Activated gamma-delta T cell treated with anti-CD3 and anti-CD28 coated beads, Interleukin-2, amount 50 U/mL, for 16 hours (primary cell): Measurements from ENCODE around the gene STX5.
"Not testable (repeated sequence)": the region's sequence is repeated elsewhere in the genome, so short reads cannot be mapped to it uniquely, and the experiment has no call there.

Source experiments
- DNase-seq: peaks from one replicate; pipeline ENCODE4 v3.0.0-alpha.2; 2020; ENCODE audit warnings: low read depth

The STX5 gene

DNA sequence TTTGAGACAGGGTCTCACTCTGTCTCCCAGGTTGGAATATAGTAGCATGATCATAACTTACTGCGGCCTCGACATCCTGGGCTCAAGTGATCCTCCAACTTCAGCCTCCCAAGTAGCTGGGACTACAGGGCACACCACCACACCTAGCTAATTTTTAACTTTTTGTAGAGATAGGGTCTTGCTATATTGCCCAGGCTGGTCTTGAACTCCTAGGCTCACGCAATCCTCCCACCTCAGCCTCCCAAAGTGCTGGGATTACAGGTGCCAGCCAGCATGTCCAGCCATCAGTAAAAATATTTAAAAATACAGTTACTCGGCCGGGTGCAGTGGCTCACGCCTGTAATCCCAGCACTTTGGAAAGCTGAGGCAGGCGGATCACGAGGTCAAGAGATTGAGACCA lies 3.7 kb downstream of the STX5 start:
- not testable (repeated sequence) for DNase-seq

DNA sequence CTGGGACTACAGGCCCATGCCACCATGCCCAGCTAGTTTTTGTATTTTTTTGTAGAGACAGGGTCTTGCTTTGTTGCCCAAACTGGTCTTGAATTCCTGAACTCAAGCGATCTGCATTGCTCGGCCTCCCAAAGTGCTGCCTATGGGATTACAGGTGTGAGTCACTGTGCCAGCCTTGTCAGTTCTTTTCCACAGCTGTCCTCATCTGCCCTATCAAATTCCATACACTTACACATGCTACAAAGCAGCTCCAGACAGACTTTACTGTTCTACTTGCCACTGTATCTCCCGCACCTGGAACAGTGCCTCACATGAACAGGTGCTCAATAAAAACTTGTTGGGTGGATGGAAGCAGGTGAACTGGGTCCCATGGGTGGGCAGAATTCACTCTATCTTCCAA lies 8.2 kb downstream of the STX5 start:
- DNase-seq, result no peak

DNA sequence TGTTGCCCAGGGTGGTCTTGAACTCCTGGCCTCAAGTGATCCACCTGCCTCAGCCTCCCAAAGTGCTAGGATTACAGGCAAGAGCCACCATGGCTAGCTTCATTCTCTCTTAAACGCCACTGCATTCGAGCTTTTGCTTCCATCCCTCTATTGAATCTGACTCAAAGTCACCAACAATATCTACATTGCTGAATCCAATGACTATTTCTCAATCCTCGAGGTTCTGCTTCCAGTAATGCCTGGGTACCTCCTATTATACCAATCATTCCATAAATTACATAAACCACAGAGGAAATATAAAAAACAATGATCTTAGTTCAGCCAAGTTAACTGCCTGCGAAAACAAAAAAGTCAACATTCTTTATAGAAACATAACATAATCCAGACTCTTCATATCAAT lies 14.7 kb downstream of the STX5 start:
- no peak for DNase-seq

DNA sequence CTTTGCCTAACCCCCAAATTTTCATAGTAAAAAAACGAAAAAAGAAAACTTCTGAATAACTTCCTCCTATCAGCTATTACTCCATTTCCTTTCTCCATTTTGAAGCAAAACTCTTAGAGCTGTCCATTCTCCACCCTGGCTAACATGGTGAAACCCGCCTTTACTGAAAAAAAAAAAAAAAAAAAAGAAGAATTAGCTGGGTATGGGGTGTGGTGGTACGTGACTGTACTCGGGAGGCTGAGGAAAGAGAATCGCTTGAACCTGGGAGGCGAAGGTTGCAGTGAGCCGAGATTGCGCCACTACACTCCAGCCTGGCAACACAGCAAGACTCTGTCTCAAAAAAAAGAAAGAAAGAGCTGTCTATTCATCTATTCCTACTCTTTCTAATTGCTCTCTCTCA lies 15.3 kb downstream of the STX5 start:
- DNase-seq, result no peak

GRCh38 chr11:62811659-62812058 lies 20.2 kb downstream of the STX5 start:
- DNase-seq, result no peak

- DNase-seq, result no peak
These were observed 21.1 kb downstream of the STX5 start for GRCh38 chr11:62810748-62811147.

DNA sequence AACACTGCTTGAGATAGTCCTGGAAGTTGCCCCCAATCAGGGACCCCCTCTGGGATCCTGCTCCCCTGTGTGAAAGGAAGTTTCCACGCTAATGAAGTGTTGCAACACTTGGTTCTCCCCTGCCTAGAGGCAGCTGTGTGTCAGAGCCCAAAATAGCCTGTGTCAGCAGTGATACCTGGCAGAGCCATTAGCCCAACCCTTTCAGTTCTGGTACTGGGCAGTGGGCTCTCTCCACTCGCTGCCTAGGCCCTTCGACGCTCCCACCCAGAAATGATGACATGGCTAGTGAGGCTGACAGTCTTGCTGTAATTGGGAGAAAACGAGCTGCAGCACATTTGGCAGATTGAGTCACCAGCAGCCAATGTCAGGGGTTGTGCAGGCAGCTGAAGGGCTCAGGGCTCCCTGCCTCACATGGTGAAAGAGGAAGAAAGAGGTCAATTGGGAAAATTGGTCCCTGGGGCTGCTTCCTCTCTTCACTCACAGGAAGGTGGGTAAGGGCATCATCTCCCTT lies 25.2 kb downstream of the STX5 start:
- DNase-seq, result no peak

DNA sequence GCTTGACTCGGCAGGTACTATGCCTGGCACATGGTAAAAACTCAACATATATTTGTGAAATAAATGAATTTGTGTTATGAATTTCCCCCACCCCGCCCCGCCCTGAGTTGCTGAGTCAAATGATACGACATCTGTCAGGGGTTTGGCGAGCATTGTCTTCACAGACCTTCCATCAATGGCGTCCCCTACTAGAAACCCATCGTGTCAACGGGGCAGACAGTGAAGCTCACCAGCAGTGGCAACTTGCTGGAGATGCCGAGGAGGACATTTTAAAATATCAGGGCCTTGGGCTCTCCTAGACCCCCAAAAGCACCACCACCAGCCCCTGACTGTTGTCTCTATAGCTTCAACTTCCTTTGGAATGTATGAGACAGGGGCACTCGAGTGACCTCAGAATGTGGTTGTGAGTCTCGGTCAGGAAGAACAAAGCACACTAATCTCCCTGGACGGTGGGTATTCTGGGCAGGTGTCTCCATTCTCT lies 25.9 kb downstream of the STX5 start:
- no peak for DNase-seq

GRCh38 chr11:62805076-62805892 lies 26.6 kb downstream of the STX5 start, which contains the start of gene NXF1:
Gene NXF1, minus strand, starts transcription at chr11:62805440. Its CDS starts 84 bp downstream, at chr11:62805356.
- DNase-seq, result peak; percentile 93

- no peak for DNase-seq
These were observed 27.4 kb downstream of the STX5 start for GRCh38 chr11:62804310-62805075.

- DNase-seq, result no peak
These were observed 30.8 kb downstream of the STX5 start for GRCh38 chr11:62801071-62801470.

DNA sequence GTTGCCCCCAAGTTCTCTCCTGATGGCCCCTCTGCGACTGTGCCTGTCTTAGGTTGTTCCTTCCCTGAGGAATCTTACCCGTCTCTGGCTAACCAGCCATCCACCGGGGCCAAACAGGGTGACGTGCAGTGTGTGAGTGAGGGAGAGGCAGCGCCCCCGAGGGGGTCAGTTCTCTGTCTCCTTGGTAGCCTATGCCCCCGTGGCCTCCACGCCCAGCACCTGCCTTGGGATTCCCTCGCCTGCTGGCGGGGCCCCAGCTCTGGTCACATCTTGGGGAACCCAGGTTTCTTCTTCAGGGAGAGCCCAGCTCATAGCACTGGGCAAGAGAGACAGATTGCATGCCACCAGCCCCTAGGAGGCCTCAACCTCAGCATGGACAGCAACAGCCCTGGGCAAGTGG lies 32.4 kb downstream of the STX5 start:
- DNase-seq, result no peak

DNA sequence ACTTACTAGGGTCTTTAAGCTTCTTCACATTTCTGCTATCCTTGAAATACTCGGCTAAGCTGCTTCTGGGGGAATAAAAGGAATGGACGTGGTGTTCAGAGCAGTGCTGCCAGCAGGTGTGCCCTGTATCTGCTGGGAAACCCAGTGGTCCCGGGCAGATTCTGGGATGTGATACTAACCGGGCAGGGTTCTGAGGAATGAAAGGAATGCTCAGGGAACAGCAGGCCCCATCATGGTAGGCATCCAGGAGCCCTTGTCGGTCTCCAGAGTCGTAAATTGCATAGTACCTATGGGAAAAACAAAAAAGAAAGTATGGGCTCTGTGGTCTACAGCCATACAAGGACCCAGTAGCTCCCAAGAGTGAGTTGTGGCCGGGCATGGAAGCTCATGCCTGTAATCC lies 35.6 kb downstream of the STX5 start:
- no peak for DNase-seq

DNA sequence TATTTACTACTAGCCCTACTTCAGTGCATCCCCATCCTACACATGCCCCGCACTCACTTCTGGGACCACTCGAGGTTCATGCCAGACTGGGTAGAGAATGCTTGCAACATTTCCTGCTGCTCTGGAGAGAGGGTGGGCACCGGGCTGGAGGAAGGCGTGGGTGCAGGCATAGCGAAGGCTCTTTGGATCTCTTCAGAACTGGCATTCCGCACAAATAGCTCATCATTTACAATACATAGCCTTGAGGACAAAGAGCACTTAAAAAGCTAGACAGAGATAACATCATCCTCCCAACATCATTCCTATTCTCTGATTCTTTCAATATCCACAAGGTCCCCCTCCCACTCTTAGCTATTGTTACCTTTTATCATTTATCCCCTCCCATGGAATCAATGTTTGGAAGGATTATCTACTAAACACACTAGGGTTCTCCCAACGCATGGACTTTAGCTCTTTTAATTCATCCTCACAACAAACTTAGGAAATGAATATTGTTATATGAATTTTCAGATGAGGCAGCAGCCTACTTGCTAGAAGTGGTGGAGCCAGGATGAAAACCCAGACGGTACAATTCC lies 37.6 kb downstream of the STX5 start:
- no peak for DNase-seq

DNA sequence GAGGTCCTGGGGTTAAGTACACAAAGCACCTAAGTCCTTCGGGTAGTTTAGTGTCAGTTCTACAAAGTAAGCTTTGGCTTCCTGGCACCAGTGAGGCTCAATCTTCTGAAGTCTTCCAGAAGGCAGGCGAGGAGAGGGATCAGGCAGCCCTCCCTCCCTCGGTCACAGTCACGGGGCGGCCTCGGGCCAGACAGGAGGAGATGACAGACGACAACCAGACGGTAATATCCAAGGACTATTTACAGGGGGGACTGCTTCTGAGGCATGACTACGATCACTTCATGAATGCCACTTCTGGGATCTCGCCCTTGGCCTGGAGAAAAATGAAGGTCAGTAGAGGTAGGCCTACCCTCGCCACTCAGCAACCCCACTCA lies 39.7 kb downstream of the STX5 start:
- DNase-seq, result no peak

- peak; percentile 86 for DNase-seq
These were observed 40.2 kb downstream of the STX5 start, which contains the start of gene TMEM223 for GRCh38 chr11:62791501-62792201. Gene TMEM223, minus strand, starts transcription at chr11:62792006. Its CDS starts 12 bp downstream, at chr11:62791994.

GRCh38 chr11:62789576-62789975 lies 42.3 kb downstream of the STX5 start:
- no peak for DNase-seq

GRCh38 chr11:62788991-62789390 lies 42.9 kb downstream of the STX5 start:
- DNase-seq, result no peak

DNA sequence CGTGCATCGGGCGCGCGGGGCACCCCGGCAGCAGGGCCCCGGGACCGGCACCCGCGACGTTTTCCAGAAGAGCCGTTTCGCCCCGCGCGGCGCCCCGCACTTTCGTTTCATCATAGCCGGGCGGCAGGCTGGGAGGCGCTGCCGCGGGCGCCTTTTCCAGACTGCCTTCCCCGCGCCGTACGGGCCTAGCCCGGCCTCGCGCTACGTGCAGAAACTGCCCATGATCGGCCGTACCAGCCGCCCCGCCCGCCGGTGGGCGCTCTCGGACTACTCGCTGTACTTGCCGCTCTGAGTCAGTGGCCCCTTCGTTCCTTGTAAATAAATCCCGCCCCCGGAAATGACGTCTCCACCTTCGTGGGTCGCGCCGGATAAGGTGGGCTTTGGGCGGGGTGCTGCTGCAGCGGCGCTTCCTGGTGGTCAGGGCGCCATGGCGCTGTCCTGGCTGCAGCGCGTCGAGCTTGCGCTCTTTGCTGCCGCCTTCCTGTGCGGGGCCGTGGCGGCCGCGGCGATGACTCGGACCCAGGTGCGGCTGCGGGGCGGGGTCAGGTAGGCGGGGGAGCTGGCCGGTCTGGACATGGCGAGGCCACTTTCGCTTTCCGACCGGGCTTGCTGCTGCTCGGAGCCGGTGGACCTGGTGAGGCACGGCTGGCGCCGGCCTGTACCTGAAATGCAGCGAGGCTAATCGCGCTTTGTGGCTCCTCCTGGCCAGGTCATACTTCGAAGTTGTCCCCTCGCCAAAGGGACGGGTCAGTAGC lies 44.7 kb downstream of the STX5 start, which contains the start of gene TMEM179B:
Gene TMEM179B, plus strand, starts transcription at position 398 of the 755 bp plus-strand sequence. Its CDS starts 30 bp downstream, at position 428.
- DNase-seq, result peak; percentile 98

DNA sequence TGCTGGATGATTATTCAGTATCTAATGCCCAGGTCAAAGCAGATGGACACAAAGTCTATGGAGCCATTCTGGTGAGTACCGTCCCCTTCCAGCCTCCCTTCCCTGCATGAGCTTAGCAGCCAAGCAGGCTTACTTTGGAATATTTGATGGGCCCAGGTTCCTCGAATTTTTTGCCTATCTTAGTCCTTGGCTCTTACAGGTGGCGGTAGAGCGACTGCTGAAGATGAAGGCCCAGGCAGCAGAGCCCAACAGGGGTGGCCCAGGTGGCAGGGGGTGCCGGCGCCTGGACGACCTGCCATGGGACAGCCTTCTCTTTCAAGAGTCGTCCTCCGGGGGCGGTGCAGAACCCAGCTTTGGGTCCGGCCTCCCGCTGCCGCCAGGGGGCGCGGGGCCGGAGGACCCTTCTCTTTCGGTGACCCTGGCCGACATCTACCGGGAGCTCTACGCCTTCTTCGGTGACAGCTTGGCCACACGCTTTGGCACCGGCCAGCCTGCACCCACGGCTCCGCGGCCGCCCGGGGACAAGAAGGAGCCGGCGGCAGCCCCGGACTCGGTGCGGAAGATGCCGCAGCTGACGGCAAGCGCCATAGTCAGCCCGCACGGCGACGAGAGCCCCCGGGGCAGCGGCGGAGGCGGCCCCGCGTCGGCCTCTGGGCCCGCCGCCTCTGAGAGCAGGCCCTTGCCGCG lies 45.4 kb downstream of the STX5 start:
- DNase-seq, result peak; percentile 79
